ENCODE results near the gene CDH3. TPM values are rescaled to one million over a fixed set of nuclear protein-coding genes. Genes with fewer than 3 reads are reported as not detected.

Gene CDH3
- total RNA-seq, 1 donor from 2014 or later, result 0.85 TPM

GRCh38 chr16:68652659-68653058 is 7.5 kb downstream of the CDH3 start:
- no peak for DNase-seq

- no peak for DNase-seq
Measured at GRCh38 chr16:68655806-68656205, 10.7 kb downstream of the CDH3 start.

- no peak for DNase-seq
Measured at GRCh38 chr16:68656751-68657150, 11.6 kb downstream of the CDH3 start.

GRCh38 chr16:68658341-68658973 is 13.3 kb downstream of the CDH3 start:
- DNase-seq, result no peak

GRCh38 chr16:68658974-68659360 is 13.9 kb downstream of the CDH3 start:
- DNase-seq, result no peak

GRCh38 chr16:68659412-68660358 is 14.6 kb downstream of the CDH3 start:
- no peak for DNase-seq

- DNase-seq, result no peak
Measured at GRCh38 chr16:68660359-68660795, 15.3 kb downstream of the CDH3 start.

- DNase-seq, result no peak
Measured at GRCh38 chr16:68662035-68662434, 16.9 kb downstream of the CDH3 start.

GRCh38 chr16:68664297-68664696 is 19.2 kb downstream of the CDH3 start:
- no peak for DNase-seq

GRCh38 chr16:68665501-68665900 is 20.4 kb downstream of the CDH3 start:
- no peak for DNase-seq

- peak; percentile 5 for DNase-seq
Measured at GRCh38 chr16:68668266-68668665, 23.2 kb downstream of the CDH3 start.

GRCh38 chr16:68676113-68676860 is 31.2 kb downstream of the CDH3 start:
- no peak for DNase-seq

- no peak for DNase-seq
Measured at GRCh38 chr16:68681038-68681437, 35.9 kb downstream of the CDH3 start.

GRCh38 chr16:68685685-68686478 is 40.8 kb downstream of the CDH3 start:
- DNase-seq, result no peak

GRCh38 chr16:68686905-68687304 is 41.8 kb downstream of the CDH3 start:
- DNase-seq, result no peak

GRCh38 chr16:68689921-68690320 is 44.8 kb downstream of the CDH3 start:
- DNase-seq, result no peak

GRCh38 chr16:68695575-68695974 is 50.5 kb downstream of the CDH3 start:
- DNase-seq, result no peak

GRCh38 chr16:68696514-68696913 is 51.4 kb downstream of the CDH3 start:
- no peak for DNase-seq

- no peak for DNase-seq
Measured at GRCh38 chr16:68698091-68698490, 53.0 kb downstream of the CDH3 start.

- peak; percentile 58 for DNase-seq
Measured at GRCh38 chr16:68700120-68700519, 55.0 kb downstream of the CDH3 start.

- DNase-seq, result no peak
Measured at GRCh38 chr16:68700831-68701230, 55.7 kb downstream of the CDH3 start.

- DNase-seq, result peak; percentile 78
Measured at GRCh38 chr16:68704232-68704867, 59.2 kb downstream of the CDH3 start.

All from dermis blood vessel endothelial cell (primary cell).